ENCODE results near the gene CACNA1E.

- TF ChIP-seq SIN3A (IDR thresholded peaks at IDR 0.05; ENCODE audit: borderline replicate concordance, insufficient read depth, low read length) (no peak), TAF1 (IDR thresholded peaks at IDR 0.05; ENCODE audit: borderline replicate concordance, insufficient read depth, low read length) (no peak), POLR2AphosphoS5 (IDR thresholded peaks at IDR 0.05; ENCODE audit: low read depth, low read length) (no peak)
Observed at GRCh38 chr1:181482521-181483284, 614 bp upstream of the CACNA1E start.

Data from PFSK-1 (cell line).